Caco-2 (cell line): ENCODE measurements around the gene KIF25. TPM values are rescaled to one million over a fixed set of nuclear protein-coding genes. Genes with fewer than 3 reads are reported as not detected.

ENCODE experiments used
- BruUV-seq: library from RNA; stranded (reverse); fragments of 400-500 nt; replicated peaks from 2 replicates; lab custom pipeline; 2021; lab: Mats Ljungman, UMichigan
- CTCF ChIA-PET: fragments of 300-600 bp; sonication (Branson Sonifier 250); formaldehyde crosslinking; loops from one replicate; lab custom pipeline; 2022; ENCODE audit warnings: antibody characterized with exemption; lab: Charles Lee
- POLR2A ChIA-PET: fragments of 300-600 bp; sonication (Branson Sonifier 250); formaldehyde crosslinking; loops from one replicate; lab custom pipeline; 2022; ENCODE audit warnings: antibody characterized with exemption; lab: Charles Lee
- DNase-seq, 2 experiments: peaks; one replicate each; pipeline versions ENCODE4 v3.0.0 to v3.0.0-alpha.2; 2020 to 2022
- H3K27me3 ChIP-seq: replicated peaks from 2 replicates; pipeline ENCODE4 v1.6.0; 2011; ENCODE audit warnings: low read length; ENCODE audit not compliant: control insufficient read depth, insufficient read depth
- H3K36me3 ChIP-seq: 2 replicates; pipeline ENCODE4 v1.5.1; 2011; ENCODE audit warnings: low read length; ENCODE audit not compliant: control insufficient read depth, insufficient read depth
- H3K4me1 ChIP-seq: fragments of 250-450 bp; sonication (Bioruptor Pico); 2 replicates; pipeline ENCODE4 v1.5.1; 2020; ENCODE audit warnings: mild to moderate bottlenecking
- H3K4me3 ChIP-seq: 2 replicates; pipeline ENCODE4 v1.5.1; 2011; ENCODE audit warnings: low read depth, mild to moderate bottlenecking, control low read depth, low read length
- H3K9me3 ChIP-seq: fragments of 250-450 bp; sonication (Bioruptor Pico); 2 replicates; pipeline ENCODE4 v1.5.1; 2020; ENCODE audit warnings: mild to moderate bottlenecking, moderate library complexity
- H3K27ac Mint-ChIP-seq: one replicate; pipeline ENCODE4 v1.8.0; 2022; ENCODE audit warnings: mixed read lengths; ENCODE audit not compliant: unreplicated experiment
- H3K27me3 Mint-ChIP-seq: one replicate; pipeline ENCODE4 v1.8.0; 2022; ENCODE audit warnings: mixed read lengths; ENCODE audit not compliant: insufficient read depth, unreplicated experiment
- H3K36me3 Mint-ChIP-seq: one replicate; pipeline ENCODE4 v1.8.0; 2022; ENCODE audit warnings: mild to moderate bottlenecking, mixed read lengths; ENCODE audit not compliant: insufficient read depth, unreplicated experiment
- H3K4me1 Mint-ChIP-seq: one replicate; pipeline ENCODE4 v1.8.0; 2022; ENCODE audit warnings: low read depth, mixed read lengths; ENCODE audit not compliant: unreplicated experiment
- H3K4me3 Mint-ChIP-seq: one replicate; pipeline ENCODE4 v1.8.0; 2022; ENCODE audit warnings: mild to moderate bottlenecking, moderate library complexity, mixed read lengths; ENCODE audit not compliant: unreplicated experiment
- H3K9me3 Mint-ChIP-seq: one replicate; pipeline ENCODE4 v1.8.0; 2022; ENCODE audit warnings: mixed read lengths; ENCODE audit not compliant: unreplicated experiment
- intact Hi-C: fragments of 100-400 bp; cut with micrococcal nuclease; formaldehyde crosslinking; loops from one replicate; pipeline ENCODE4 v1.10.0; 2022; ENCODE audit not compliant: unreplicated experiment
- total RNA-seq: library from RNA; stranded (reverse); gene quantifications from 2 replicates; pipeline ENCODE4 v1.2.3, GENCODE V29; 2022
- TF ChIP-seq, protein P1 (sequence below), 2 experiments: fragments of 200-600 bp in 1 of 2; IDR thresholded peaks; 1 replicate in 1 of 2; 2 replicates in 1 of 2; pipeline versions ENCODE4 v1.5.1 to v1.8.0; 2011 to 2022; ENCODE audit warnings: antibody characterized with exemption in 1 of 2, control low read depth in 1 of 2, inconsistent platforms in 1 of 2, low read depth in 1 of 2, low read length in 1 of 2, mild to moderate bottlenecking in 1 of 2, moderate library complexity in 1 of 2; ENCODE audit not compliant: insufficient read depth in 1 of 2, severe bottlenecking in 1 of 2, unreplicated experiment in 1 of 2

KIF25 gene
- total RNA-seq, 1 experiment from 2014 or later = not detected

DNA sequence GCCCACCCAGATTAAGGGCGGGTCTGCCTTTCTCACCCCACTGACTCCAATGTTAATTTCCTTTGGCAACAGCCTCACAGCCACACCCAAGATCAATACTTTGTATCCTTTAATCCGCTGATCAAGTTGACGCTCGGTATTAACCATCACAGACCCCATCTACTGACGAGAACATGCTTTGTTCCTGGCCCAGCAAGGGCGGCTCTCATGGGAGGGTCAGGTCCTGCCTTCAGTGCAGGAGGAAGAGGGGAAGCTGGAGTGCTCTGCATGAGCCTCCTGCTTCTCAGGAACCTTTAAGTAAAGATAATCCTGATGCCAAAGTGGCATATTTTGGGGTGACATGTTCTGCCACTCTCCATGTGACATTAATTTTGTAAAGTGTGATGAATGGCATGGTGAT lies 8.3 kb downstream of the KIF25 start:
- H3K4me3 Mint-ChIP-seq = no peak overlapping the region
- no peak overlapping the region for H3K4me3 ChIP-seq
- no peak for DNase-seq
- CTCF ChIA-PET = no interaction called here
- H3K27me3 Mint-ChIP-seq = no peaks in the 10 kb centered on the region
- H3K4me1 Mint-ChIP-seq = no peaks in the 10 kb centered on the region
- H3K9me3 ChIP-seq = peaks cover 13% of the 10 kb centered on the region
- peaks cover 6% of the 10 kb centered on the region for H3K36me3 Mint-ChIP-seq
- no peak overlapping the region for H3K27ac Mint-ChIP-seq
- TF ChIP-seq, protein P1, sequence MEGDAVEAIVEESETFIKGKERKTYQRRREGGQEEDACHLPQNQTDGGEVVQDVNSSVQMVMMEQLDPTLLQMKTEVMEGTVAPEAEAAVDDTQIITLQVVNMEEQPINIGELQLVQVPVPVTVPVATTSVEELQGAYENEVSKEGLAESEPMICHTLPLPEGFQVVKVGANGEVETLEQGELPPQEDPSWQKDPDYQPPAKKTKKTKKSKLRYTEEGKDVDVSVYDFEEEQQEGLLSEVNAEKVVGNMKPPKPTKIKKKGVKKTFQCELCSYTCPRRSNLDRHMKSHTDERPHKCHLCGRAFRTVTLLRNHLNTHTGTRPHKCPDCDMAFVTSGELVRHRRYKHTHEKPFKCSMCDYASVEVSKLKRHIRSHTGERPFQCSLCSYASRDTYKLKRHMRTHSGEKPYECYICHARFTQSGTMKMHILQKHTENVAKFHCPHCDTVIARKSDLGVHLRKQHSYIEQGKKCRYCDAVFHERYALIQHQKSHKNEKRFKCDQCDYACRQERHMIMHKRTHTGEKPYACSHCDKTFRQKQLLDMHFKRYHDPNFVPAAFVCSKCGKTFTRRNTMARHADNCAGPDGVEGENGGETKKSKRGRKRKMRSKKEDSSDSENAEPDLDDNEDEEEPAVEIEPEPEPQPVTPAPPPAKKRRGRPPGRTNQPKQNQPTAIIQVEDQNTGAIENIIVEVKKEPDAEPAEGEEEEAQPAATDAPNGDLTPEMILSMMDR (IDR thresholded peaks at IDR 0.05; ENCODE audit: insufficient read depth in 1 of 2, low read depth in 1 of 2, low read length in 1 of 2, severe bottlenecking in 1 of 2, unreplicated experiment in 1 of 2) = no peak
- POLR2A ChIA-PET = no interaction called here
- no peaks in the 10 kb centered on the region for H3K27me3 ChIP-seq
- intact Hi-C loops = no loop called here
- H3K36me3 ChIP-seq = no peaks in the 10 kb centered on the region
- H3K4me1 ChIP-seq = no peaks in the 10 kb centered on the region
- peaks cover 23% of the 10 kb centered on the region for H3K9me3 Mint-ChIP-seq
- BruUV-seq = no TSS peak

DNA sequence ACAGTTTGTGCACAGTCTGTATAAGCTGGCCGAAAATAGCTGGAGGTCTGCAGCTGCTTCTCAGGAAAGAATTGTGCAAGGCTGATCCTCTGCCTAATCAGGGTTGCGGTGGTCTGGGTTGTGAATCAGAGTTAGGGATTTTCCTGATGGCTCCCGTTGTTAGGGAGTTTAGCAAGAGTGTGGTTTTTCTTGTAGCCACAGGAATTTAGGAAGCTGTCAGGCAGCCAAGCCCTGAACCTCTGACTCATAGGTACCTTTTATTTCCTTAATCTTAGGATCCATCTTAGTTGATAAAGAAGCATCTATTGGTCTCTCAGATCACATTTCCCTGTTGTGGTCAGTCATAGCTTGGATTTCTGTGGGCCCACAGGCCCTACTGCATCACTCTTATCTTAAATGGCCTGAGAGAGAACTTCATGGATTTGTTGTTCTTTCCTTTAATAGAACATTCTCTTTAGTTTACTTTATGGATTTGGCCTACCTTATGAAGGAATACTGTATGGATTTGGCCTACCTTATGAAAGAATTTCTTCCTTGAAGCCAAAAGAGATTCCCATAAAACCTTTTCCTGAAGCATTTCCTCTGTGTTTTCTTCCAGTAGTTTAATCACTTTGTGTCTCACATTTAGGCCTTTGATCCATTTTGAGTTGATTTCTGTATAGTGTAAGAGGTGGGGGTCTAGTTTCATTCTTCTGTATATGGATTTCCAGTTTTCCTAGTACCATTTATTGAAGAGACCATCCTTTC lies 10.3 kb downstream of the KIF25 start:
- Mint-ChIP-seq H3K9me3 (peaks cover 39% of the 10 kb centered on the region), H3K27me3 (no peaks in the 10 kb centered on the region), H3K27ac (no peak overlapping the region), H3K36me3 (no peaks in the 10 kb centered on the region), H3K4me1 (no peaks in the 10 kb centered on the region), H3K4me3 (no peak overlapping the region)
- peaks cover 27% of the 10 kb centered on the region for H3K9me3 ChIP-seq
- H3K4me1 ChIP-seq = no peaks in the 10 kb centered on the region
- BruUV-seq = no TSS peak
- H3K4me3 ChIP-seq = no peak overlapping the region
- TF ChIP-seq, protein P1 (IDR thresholded peaks at IDR 0.05; ENCODE audit: insufficient read depth in 1 of 2, low read depth in 1 of 2, low read length in 1 of 2, severe bottlenecking in 1 of 2, unreplicated experiment in 1 of 2) = no peak
- ChIA-PET CTCF (no interaction called here), POLR2A (no interaction called here)
- DNase-seq = no peak
- H3K36me3 ChIP-seq = no peaks in the 10 kb centered on the region
- intact Hi-C loops = no loop called here
- H3K27me3 ChIP-seq = no peaks in the 10 kb centered on the region

DNA sequence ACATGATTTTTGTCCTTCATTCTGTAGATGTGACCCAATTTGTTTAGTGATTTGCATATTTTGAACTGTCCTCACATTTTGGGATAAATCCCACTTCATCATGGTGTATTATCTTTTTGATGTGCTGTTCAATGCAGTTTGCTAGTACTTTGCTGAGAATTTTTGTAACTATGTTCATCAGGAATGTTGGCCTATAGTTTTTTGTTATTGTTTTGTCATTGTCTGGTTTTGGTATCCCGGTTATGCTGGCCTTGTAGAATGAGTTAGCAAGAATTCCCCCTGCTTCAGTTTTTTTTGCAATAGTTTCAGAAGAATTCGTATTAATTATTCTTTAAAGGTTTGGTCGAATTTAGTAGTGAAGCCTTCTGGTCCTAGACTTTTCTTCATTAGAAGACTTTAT lies 11.9 kb downstream of the KIF25 start:
- TF ChIP-seq, protein P1 (IDR thresholded peaks at IDR 0.05; ENCODE audit: insufficient read depth in 1 of 2, low read depth in 1 of 2, low read length in 1 of 2, severe bottlenecking in 1 of 2, unreplicated experiment in 1 of 2) = no peak
- intact Hi-C loops = no loop called here
- H3K4me1 Mint-ChIP-seq = no peaks in the 10 kb centered on the region
- ChIA-PET POLR2A (no interaction called here), CTCF (no interaction called here)
- no TSS peak for BruUV-seq
- no peaks in the 10 kb centered on the region for H3K36me3 Mint-ChIP-seq
- no peaks in the 10 kb centered on the region for H3K36me3 ChIP-seq
- peaks cover 27% of the 10 kb centered on the region for H3K9me3 ChIP-seq
- no peak overlapping the region for H3K4me3 Mint-ChIP-seq
- no peaks in the 10 kb centered on the region for H3K27me3 Mint-ChIP-seq
- H3K4me1 ChIP-seq = no peaks in the 10 kb centered on the region
- DNase-seq = no peak
- H3K4me3 ChIP-seq = no peak overlapping the region
- no peak overlapping the region for H3K27ac Mint-ChIP-seq
- H3K9me3 Mint-ChIP-seq = peaks cover 39% of the 10 kb centered on the region
- H3K27me3 ChIP-seq = no peaks in the 10 kb centered on the region
